OCI-LY1 (cell line): Measurements from ENCODE around the gene PDE6H.
A peak's percentile ranks its signal among the peaks of the same experiment; 100 is the strongest.

Experiments used
- H2AFZ ChIP-seq: fragments of 200-600 bp; sonication (generic), shearing (Covaris generic); 2 replicates; pipeline ENCODE4 v1.6.0; 2014; ENCODE audit warnings: antibody characterized with exemption, mild to moderate bottlenecking, low read length
- H3F3A ChIP-seq: fragments of 200-600 bp; sonication (generic), shearing (Covaris generic); 2 replicates; pipeline ENCODE4 v1.6.0; 2014; ENCODE audit warnings: mild to moderate bottlenecking, antibody characterized with exemption, low read length, moderate library complexity; ENCODE audit not compliant: insufficient read depth
- H3K27ac ChIP-seq: fragments of 200-600 bp; sonication (generic); 2 replicates; pipeline ENCODE4 v1.5.1; 2014; ENCODE audit warnings: low read length, mixed run types, mild to moderate bottlenecking, low read depth; ENCODE audit not compliant: poor library complexity, severe bottlenecking
- H3K27me3 ChIP-seq: fragments of 200-600 bp; sonication (generic); 2 replicates; pipeline ENCODE4 v1.6.0; 2014; ENCODE audit warnings: antibody characterized with exemption, mild to moderate bottlenecking, low read length, moderate library complexity; ENCODE audit not compliant: insufficient read depth
- H3K36me3 ChIP-seq: fragments of 200-600 bp; sonication (generic); 2 replicates; pipeline ENCODE4 v1.6.1; 2014; ENCODE audit warnings: mild to moderate bottlenecking, antibody characterized with exemption, low read length, moderate library complexity, mixed read lengths; ENCODE audit not compliant: insufficient read depth
- H3K4me1 ChIP-seq: fragments of 200-600 bp; sonication (generic); 2 replicates; pipeline ENCODE4 v1.5.1; 2014; ENCODE audit warnings: mild to moderate bottlenecking, low read length, moderate library complexity; ENCODE audit not compliant: insufficient read depth, severe bottlenecking
- H3K4me2 ChIP-seq: fragments of 200-600 bp; sonication (generic), shearing (Covaris generic); 2 replicates; pipeline ENCODE4 v1.6.1; 2014; ENCODE audit warnings: low read length
- H3K4me3 ChIP-seq: fragments of 200-600 bp; sonication (generic); 2 replicates; pipeline ENCODE4 v1.5.1; 2014; ENCODE audit warnings: low read length, low read depth, mild to moderate bottlenecking, mixed read lengths; ENCODE audit not compliant: poor library complexity, severe bottlenecking
- H3K79me2 ChIP-seq: fragments of 200-600 bp; shearing (Covaris generic); 2 replicates; pipeline ENCODE4 v1.6.1; 2016; ENCODE audit warnings: mixed run types, low read length, mixed read lengths; ENCODE audit not compliant: insufficient read depth
- H3K9ac ChIP-seq: fragments of 200-600 bp; sonication (generic), shearing (Covaris generic); 2 replicates; pipeline ENCODE4 v1.6.1; 2014; ENCODE audit warnings: mild to moderate bottlenecking, low read length, mixed read lengths
- H3K9me2 ChIP-seq: fragments of 200-600 bp; sonication (generic), shearing (Covaris generic); 2 replicates; pipeline ENCODE4 v1.6.1; 2014; ENCODE audit warnings: low read depth, mild to moderate bottlenecking, low read length, mixed read lengths
- H3K9me3 ChIP-seq: fragments of 200-600 bp; shearing (Covaris generic); 2 replicates; pipeline ENCODE4 v1.6.1; 2014; ENCODE audit warnings: low read length, mixed read lengths
- H4K20me1 ChIP-seq: fragments of 200-600 bp; sonication (generic), shearing (Covaris generic); 2 replicates; pipeline ENCODE4 v1.6.0; 2016; ENCODE audit warnings: mild to moderate bottlenecking, low read length; ENCODE audit not compliant: insufficient read depth
- CTCF ChIP-seq: fragments of 200-600 bp; sonication (generic), shearing (Covaris generic); IDR thresholded peaks from 2 replicates; pipeline ENCODE4 v1.5.1; 2017; ENCODE audit warnings: mild to moderate bottlenecking, antibody characterized with exemption, low read length, moderate library complexity, mixed read lengths
- EZH2 ChIP-seq: fragments of 200-600 bp; sonication (generic), shearing (Covaris generic); IDR thresholded peaks from 2 replicates; pipeline ENCODE4 v1.8.0; 2017; ENCODE audit warnings: borderline replicate concordance, mixed run types, mild to moderate bottlenecking, antibody characterized with exemption, low read length, moderate library complexity, mixed read lengths

The PDE6H gene

GRCh38 chr12:14991069-14991468 lies 18.2 kb downstream of the PDE6H start:
- no peak overlapping the region for H3K4me3 ChIP-seq
- no peak overlapping the region for H2AFZ ChIP-seq
- no peaks in the 10 kb centered on the region for H3K27me3 ChIP-seq
- H3K79me2 ChIP-seq, result no peaks in the 10 kb centered on the region
- H3K36me3 ChIP-seq, result no peaks in the 10 kb centered on the region
- H3K9ac ChIP-seq, result no peak overlapping the region
- no peaks in the 10 kb centered on the region for H3F3A ChIP-seq
- no peaks in the 10 kb centered on the region for H4K20me1 ChIP-seq
- no peak overlapping the region for H3K4me2 ChIP-seq
- no peak for TF ChIP-seq CTCF
- no peak for TF ChIP-seq EZH2
- no peaks in the 10 kb centered on the region for H3K9me2 ChIP-seq
- H3K9me3 ChIP-seq, result no peaks in the 10 kb centered on the region
- peaks cover 31% of the 10 kb centered on the region for H3K4me1 ChIP-seq
- no peak overlapping the region for H3K27ac ChIP-seq

GRCh38 chr12:14992673-14993072 lies 19.8 kb downstream of the PDE6H start:
- H3K27ac ChIP-seq, result peak overlapping the region; percentile 33
- TF ChIP-seq CTCF, result no peak
- no peak for TF ChIP-seq EZH2
- H3K27me3 ChIP-seq, result no peaks in the 10 kb centered on the region
- no peaks in the 10 kb centered on the region for H3F3A ChIP-seq
- H3K9me2 ChIP-seq, result no peaks in the 10 kb centered on the region
- no peaks in the 10 kb centered on the region for H4K20me1 ChIP-seq
- no peak overlapping the region for H2AFZ ChIP-seq
- H3K36me3 ChIP-seq, result no peaks in the 10 kb centered on the region
- H3K4me2 ChIP-seq, result no peak overlapping the region
- H3K79me2 ChIP-seq, result no peaks in the 10 kb centered on the region
- no peak overlapping the region for H3K9ac ChIP-seq
- H3K4me1 ChIP-seq, result peaks cover 31% of the 10 kb centered on the region
- no peak overlapping the region for H3K4me3 ChIP-seq
- H3K9me3 ChIP-seq, result no peaks in the 10 kb centered on the region

- no peak overlapping the region for H3K9ac ChIP-seq
- no peaks in the 10 kb centered on the region for H3K9me3 ChIP-seq
- no peak overlapping the region for H3K4me2 ChIP-seq
- no peaks in the 10 kb centered on the region for H3K79me2 ChIP-seq
- 0 out of 2 replicates have a peak overlapping the region, but pooled peaks have one; percentile 37 for H2AFZ ChIP-seq
- peak overlapping the region; percentile 33 for H3K27ac ChIP-seq
- TF ChIP-seq CTCF, result no peak
- no peak for TF ChIP-seq EZH2
- H4K20me1 ChIP-seq, result no peaks in the 10 kb centered on the region
- no peaks in the 10 kb centered on the region for H3K27me3 ChIP-seq
- no peaks in the 10 kb centered on the region for H3F3A ChIP-seq
- H3K4me1 ChIP-seq, result peaks cover 31% of the 10 kb centered on the region
- H3K36me3 ChIP-seq, result no peaks in the 10 kb centered on the region
- H3K9me2 ChIP-seq, result no peaks in the 10 kb centered on the region
- H3K4me3 ChIP-seq, result no peak overlapping the region
These were observed 20.3 kb downstream of the PDE6H start for GRCh38 chr12:14993117-14993516.
